ENCODE results near the gene HECW1.
A peak's percentile ranks its signal among the peaks of the same experiment; 100 is the strongest.
"Not testable (repeated sequence)": the region's sequence is repeated elsewhere in the genome, so short reads cannot be mapped to it uniquely, and the experiment has no call there.

HECW1 gene

DNA sequence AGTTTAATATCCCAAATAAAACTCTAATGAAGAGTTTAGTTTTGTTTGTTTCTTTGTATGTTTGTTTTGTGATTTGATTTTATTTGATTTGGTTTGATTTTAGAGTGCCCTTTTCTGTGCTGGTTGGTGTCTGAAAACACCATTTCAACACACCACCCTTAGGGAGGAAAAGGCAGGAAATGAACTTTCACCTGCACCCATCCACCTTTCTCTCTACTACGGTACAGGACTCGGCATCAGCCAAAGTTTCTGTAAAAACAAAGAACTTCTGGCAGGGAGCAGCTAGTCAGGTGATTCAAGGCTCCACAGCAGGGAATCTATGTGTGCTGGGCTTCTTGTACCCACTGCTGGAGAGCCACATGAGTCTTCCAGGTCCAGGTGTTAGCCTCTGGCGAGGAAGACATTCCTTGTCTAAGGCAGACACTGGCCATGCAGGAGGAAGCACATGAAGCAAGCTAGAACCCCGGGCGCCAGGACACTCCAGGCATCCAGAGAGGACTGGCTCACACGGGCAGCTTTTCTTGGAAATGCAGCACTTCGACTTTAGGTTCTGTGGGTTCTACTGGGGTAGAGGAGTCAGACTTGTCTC lies 448.4 kb downstream of the HECW1 start:
- H3K9ac ChIP-seq (ENCODE audit: insufficient read length), result no peak overlapping the region
- H3K27ac ChIP-seq, result no peak overlapping the region
- H3K36me3 ChIP-seq (ENCODE audit: insufficient read depth, low read length), result no peaks in the 10 kb centered on the region
- TF ChIP-seq FOXP2 (optimal IDR thresholded peaks at IDR 0.05; ENCODE audit: control extremely low read depth, extremely low read length, insufficient read depth) (no peak), POLR2AphosphoS5 (IDR thresholded peaks at IDR 0.05; ENCODE audit: borderline replicate concordance, low read depth, low read length) (no peak), EZH2 (IDR thresholded peaks at IDR 0.05) (no peak)
- H3K9me3 ChIP-seq (ENCODE audit: low read depth, low read length), result no peaks in the 10 kb centered on the region
- DNase-seq (ENCODE audit: low read depth, low spot score), result no peak
- no peak overlapping the region for H3K4me3 ChIP-seq

DNA sequence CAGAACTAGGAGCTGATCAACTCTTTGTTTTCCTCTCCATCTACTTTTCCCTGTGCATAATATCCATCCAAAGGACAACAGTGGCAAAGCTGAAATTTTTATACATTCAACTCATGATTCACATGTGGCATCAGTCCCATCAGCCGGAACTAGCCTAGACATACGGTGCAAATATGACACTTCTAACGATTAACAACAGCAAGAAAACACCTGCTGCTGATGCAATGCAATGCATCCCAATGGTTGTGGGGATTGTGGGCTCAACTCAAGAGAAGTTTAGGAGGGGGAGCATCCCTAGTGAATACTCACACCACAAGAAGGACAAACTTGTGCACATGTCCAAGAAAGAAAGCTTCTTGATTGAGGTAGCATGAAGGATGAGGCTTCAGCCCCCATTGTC lies 449.9 kb downstream of the HECW1 start:
- H3K4me3 ChIP-seq, result no peak overlapping the region
- no peak for DNase-seq (ENCODE audit: low read depth, low spot score)
- H3K9me3 ChIP-seq (ENCODE audit: low read depth, low read length), result no peaks in the 10 kb centered on the region
- H3K9ac ChIP-seq (ENCODE audit: insufficient read length), result no peak overlapping the region
- TF ChIP-seq POLR2AphosphoS5 (IDR thresholded peaks at IDR 0.05; ENCODE audit: borderline replicate concordance, low read depth, low read length) (no peak), FOXP2 (optimal IDR thresholded peaks at IDR 0.05; ENCODE audit: control extremely low read depth, extremely low read length, insufficient read depth) (no peak), EZH2 (IDR thresholded peaks at IDR 0.05) (no peak)
- H3K36me3 ChIP-seq (ENCODE audit: insufficient read depth, low read length), result no peaks in the 10 kb centered on the region
- no peak overlapping the region for H3K27ac ChIP-seq

DNA sequence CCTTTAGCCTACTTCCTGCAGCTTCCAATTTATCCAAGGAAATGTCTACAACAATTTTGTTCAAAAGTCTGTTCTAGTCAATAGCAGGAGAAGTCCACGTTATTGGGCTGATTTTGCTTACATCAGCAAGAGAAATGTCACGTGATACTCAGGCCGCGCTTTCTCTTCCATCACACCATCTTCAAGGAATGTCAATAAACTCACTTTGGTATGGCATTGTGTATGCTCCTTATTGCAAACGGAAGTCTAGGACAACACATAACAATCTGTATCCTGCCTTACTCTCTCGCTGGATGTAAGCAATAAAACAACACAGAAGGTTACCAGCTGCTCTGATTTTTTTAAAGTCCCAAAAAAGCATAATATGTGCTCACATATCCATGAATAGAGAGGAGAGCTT lies 453.3 kb downstream of the HECW1 start:
- Histone ChIP-seq H3K9me3 (ENCODE audit: low read depth, low read length) (no peaks in the 10 kb centered on the region), H3K9ac (ENCODE audit: insufficient read length) (no peak overlapping the region), H3K4me3 (no peak overlapping the region), H3K36me3 (ENCODE audit: insufficient read depth, low read length) (no peaks in the 10 kb centered on the region), H3K27ac (no peak overlapping the region)
- DNase-seq (ENCODE audit: low read depth, low spot score), result no peak
- TF ChIP-seq POLR2AphosphoS5 (IDR thresholded peaks at IDR 0.05; ENCODE audit: borderline replicate concordance, low read depth, low read length), result no peak
- TF ChIP-seq FOXP2 (optimal IDR thresholded peaks at IDR 0.05; ENCODE audit: control extremely low read depth, extremely low read length, insufficient read depth), result no peak
- no peak for TF ChIP-seq EZH2 (IDR thresholded peaks at IDR 0.05)

DNA sequence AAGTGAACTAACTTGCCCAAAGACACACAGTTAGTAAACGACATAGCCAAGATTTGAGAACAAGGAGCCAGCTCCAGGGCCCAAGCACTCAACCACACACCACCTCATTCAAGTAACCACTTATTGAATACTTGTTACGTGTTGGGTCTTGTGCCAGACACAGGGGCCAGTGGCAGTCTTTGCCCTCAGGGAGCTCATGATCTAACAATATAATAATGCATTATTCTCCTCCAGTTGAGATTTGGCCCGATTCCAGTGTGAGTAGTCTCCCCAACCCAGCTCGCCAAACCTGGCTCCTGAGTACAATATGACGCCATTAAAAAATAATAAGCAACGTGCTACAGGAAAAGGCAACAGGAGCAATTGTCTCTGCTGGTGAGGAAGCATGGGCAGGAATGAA lies 456.1 kb downstream of the HECW1 start:
- DNase-seq (ENCODE audit: low read depth, low spot score), result no peak
- Histone ChIP-seq H3K9ac (ENCODE audit: insufficient read length) (no peak overlapping the region), H3K4me3 (no peak overlapping the region), H3K9me3 (ENCODE audit: low read depth, low read length) (no peaks in the 10 kb centered on the region), H3K27ac (no peak overlapping the region), H3K36me3 (ENCODE audit: insufficient read depth, low read length) (no peaks in the 10 kb centered on the region)
- TF ChIP-seq POLR2AphosphoS5 (IDR thresholded peaks at IDR 0.05; ENCODE audit: borderline replicate concordance, low read depth, low read length) (no peak), FOXP2 (optimal IDR thresholded peaks at IDR 0.05; ENCODE audit: control extremely low read depth, extremely low read length, insufficient read depth) (no peak), EZH2 (IDR thresholded peaks at IDR 0.05) (no peak)

DNA sequence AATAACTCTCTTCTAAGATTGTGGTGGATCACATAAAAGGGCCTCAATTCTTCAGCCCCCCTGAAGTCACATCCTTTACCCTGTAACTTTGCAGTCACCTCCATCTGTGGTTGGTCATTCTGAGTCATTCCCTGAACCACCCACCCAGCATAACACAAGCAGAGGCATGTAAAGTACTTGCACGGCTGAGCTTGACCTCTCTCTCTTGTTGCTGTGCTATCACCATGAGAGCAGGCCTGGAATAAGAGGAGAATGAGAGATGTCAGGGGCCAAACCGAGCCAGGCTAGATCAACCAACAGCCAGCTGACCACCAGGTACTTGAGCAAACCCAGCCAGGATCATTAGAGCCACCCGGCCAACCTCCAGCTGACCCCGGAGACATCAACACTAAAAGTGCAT lies 457.0 kb downstream of the HECW1 start:
- Histone ChIP-seq H3K9ac (ENCODE audit: insufficient read length) (no peak overlapping the region), H3K4me3 (no peak overlapping the region), H3K9me3 (ENCODE audit: low read depth, low read length) (no peaks in the 10 kb centered on the region), H3K27ac (no peak overlapping the region), H3K36me3 (ENCODE audit: insufficient read depth, low read length) (no peaks in the 10 kb centered on the region)
- DNase-seq (ENCODE audit: low read depth, low spot score), result no peak
- no peak for TF ChIP-seq FOXP2 (optimal IDR thresholded peaks at IDR 0.05; ENCODE audit: control extremely low read depth, extremely low read length, insufficient read depth)
- TF ChIP-seq POLR2AphosphoS5 (IDR thresholded peaks at IDR 0.05; ENCODE audit: borderline replicate concordance, low read depth, low read length), result no peak
- TF ChIP-seq EZH2 (IDR thresholded peaks at IDR 0.05), result no peak

DNA sequence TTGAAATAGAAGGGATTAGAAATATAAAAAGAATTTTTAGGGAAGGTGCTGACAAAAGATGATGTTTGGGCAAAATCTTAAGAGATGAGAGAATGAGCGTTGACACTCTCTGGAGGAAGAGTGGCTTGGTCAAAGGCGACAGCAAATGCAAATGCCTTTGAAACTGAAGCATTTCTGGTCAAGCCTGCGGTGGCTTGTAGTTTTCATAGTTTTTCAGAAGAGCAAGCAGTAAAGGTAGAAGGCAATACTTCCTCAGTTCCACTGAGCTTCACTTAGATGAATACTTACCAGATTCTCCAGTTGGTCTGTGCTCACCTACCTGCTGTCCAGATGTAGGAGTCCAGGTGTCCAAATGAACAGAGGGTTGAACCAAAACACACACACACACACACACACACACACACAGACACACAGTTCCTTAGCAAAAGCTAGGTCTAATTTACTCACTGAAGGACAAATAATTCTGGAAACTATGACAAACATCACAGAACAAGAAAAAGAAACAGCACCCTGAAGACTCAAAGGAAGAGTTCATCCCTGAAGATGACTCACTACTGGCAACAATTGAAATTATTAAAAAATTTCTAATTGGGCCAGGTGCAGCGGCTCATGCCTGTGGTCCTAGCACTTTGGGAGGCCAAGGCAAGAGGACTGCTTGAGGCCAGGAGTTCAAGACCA lies 458.4 kb downstream of the HECW1 start:
- Histone ChIP-seq H3K9ac (ENCODE audit: insufficient read length) (no peak overlapping the region), H3K27ac (no peak overlapping the region), H3K9me3 (ENCODE audit: low read depth, low read length) (no peaks in the 10 kb centered on the region), H3K4me3 (no peak overlapping the region), H3K36me3 (ENCODE audit: insufficient read depth, low read length) (no peaks in the 10 kb centered on the region)
- TF ChIP-seq FOXP2 (optimal IDR thresholded peaks at IDR 0.05; ENCODE audit: control extremely low read depth, extremely low read length, insufficient read depth) (no peak), EZH2 (IDR thresholded peaks at IDR 0.05) (no peak), POLR2AphosphoS5 (IDR thresholded peaks at IDR 0.05; ENCODE audit: borderline replicate concordance, low read depth, low read length) (no peak)
- no peak for DNase-seq (ENCODE audit: low read depth, low spot score)

DNA sequence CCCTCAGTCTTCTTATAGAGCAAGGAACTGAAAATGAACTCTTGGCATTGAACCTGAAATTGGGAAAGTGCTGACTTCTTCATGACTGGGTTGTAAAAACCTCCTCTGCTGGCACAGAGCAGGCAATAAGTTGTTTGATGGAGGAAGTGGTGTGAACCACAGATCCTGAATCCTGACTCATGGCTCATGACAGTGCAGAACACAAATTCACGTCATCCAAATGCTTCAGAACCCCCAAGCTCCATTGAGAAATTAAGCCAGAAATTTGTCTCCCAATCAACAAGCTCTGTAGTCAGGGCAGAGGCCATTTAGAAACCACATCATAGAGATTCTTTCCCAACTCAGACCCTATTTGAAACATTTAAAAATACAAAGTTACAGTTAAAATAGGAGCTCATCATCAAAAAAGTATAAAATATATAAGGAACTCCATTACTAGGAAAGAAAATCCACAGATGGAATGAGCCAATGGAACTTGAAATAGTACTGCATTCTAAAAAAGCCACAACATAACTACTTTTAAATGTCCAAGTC lies 460.1 kb downstream of the HECW1 start:
- peak; percentile 48 for DNase-seq (ENCODE audit: low read depth, low spot score)
- peak overlapping the region; percentile 46; the same call in 1 of the 2 replicates for H3K27ac ChIP-seq
- H3K9me3 ChIP-seq (ENCODE audit: low read depth, low read length), result no peaks in the 10 kb centered on the region
- no peak overlapping the region for H3K9ac ChIP-seq (ENCODE audit: insufficient read length)
- no peak for TF ChIP-seq POLR2AphosphoS5 (IDR thresholded peaks at IDR 0.05; ENCODE audit: borderline replicate concordance, low read depth, low read length)
- no peak for TF ChIP-seq FOXP2 (optimal IDR thresholded peaks at IDR 0.05; ENCODE audit: control extremely low read depth, extremely low read length, insufficient read depth)
- TF ChIP-seq EZH2 (IDR thresholded peaks at IDR 0.05), result no peak
- H3K4me3 ChIP-seq, result no peak overlapping the region
- no peaks in the 10 kb centered on the region for H3K36me3 ChIP-seq (ENCODE audit: insufficient read depth, low read length)

DNA sequence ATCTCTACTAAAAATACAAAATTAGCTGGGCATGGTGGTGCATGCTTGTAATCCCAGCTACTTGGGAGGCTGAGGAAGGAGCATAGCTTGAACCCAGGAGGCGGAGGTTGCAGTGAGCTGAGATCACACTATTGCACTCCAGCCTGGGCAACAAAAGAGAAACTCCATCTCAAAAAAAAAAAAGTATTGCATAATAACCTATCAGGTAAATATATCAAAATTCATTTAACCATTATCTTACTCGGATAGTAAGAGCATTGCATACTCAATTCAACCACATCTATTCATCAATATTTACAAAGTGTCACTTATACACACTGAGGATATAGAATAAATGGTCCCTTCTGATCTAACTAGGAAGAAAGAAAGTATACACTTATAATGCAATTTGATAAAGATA lies 461.4 kb downstream of the HECW1 start:
- not testable (repeated sequence) for H3K9ac ChIP-seq (ENCODE audit: insufficient read length); H3K9me3 ChIP-seq (ENCODE audit: low read depth, low read length); DNase-seq (ENCODE audit: low read depth, low spot score); H3K4me3 ChIP-seq; H3K36me3 ChIP-seq (ENCODE audit: insufficient read depth, low read length); H3K27ac ChIP-seq

DNA sequence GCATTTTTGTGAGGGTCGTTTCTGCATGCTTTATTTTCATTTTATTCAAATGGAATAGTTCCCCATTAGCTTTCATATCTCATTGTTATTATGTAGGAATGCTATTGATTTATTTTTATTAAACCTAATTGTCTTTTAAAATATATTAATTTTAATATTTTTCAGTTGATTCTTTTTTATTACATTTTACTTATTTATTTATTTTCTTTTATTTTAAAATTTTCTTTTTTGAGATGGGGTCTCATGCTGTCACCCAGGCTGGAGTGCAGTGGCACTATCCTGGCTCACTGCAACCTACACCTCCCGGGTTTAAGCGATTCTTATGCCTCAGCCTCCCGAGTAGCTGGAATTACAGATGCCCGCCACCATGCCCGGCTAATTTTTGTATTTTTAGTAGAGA lies 463.1 kb downstream of the HECW1 start:
- Histone ChIP-seq H3K9me3 (ENCODE audit: low read depth, low read length) (no peaks in the 10 kb centered on the region), H3K4me3 (no peak overlapping the region), H3K27ac (no peak overlapping the region), H3K9ac (ENCODE audit: insufficient read length) (no peak overlapping the region), H3K36me3 (ENCODE audit: insufficient read depth, low read length) (no peaks in the 10 kb centered on the region)
- no peak for DNase-seq (ENCODE audit: low read depth, low spot score)
- TF ChIP-seq POLR2AphosphoS5 (IDR thresholded peaks at IDR 0.05; ENCODE audit: borderline replicate concordance, low read depth, low read length) (no peak), FOXP2 (optimal IDR thresholded peaks at IDR 0.05; ENCODE audit: control extremely low read depth, extremely low read length, insufficient read depth) (no peak), EZH2 (IDR thresholded peaks at IDR 0.05) (no peak)

Data from SK-N-MC (cell line).